SK-N-SH (cell line): Measurements from ENCODE around the gene KDM4C.

Source experiments
- EP300 ChIP-seq, 2 experiments: IDR thresholded peaks; 2 replicates each; pipeline versions ENCODE4 v1.4.0 to v1.6.1; 2012; ENCODE audit warnings: borderline replicate concordance in 1 of 2, low read depth in 1 of 2, low read length in 1 of 2
- EZH2phosphoT487 ChIP-seq: fragments of 200-600 bp; sonication (generic); IDR thresholded peaks from 2 replicates; pipeline ENCODE4 v1.6.1; 2017; ENCODE audit warnings: low read depth, mixed run types, mild to moderate bottlenecking, antibody characterized with exemption, moderate library complexity, borderline replicate concordance
- GABPA ChIP-seq: IDR thresholded peaks from 2 replicates; pipeline ENCODE4 v1.4.0; 2012; ENCODE audit warnings: low read depth, mild to moderate bottlenecking
- POLR2AphosphoS5 ChIP-seq: IDR thresholded peaks from 2 replicates; pipeline ENCODE4 v1.6.1; 2012; ENCODE audit warnings: low read depth, low read length
- RFX5 ChIP-seq: IDR thresholded peaks from 2 replicates; pipeline ENCODE4 v1.6.1; 2012; ENCODE audit warnings: mild to moderate bottlenecking, improper control_type of control experiment, low read length
- TEAD4 ChIP-seq: IDR thresholded peaks from 2 replicates; pipeline ENCODE4 v1.4.0; 2012; ENCODE audit warnings: mild to moderate bottlenecking, borderline replicate concordance; ENCODE audit not compliant: insufficient read depth
- USF2 ChIP-seq: fragments of 150-350 bp; IDR thresholded peaks from 2 replicates; pipeline ENCODE4 v1.6.1; 2017; ENCODE audit warnings: antibody characterized with exemption, low read length, low read depth, borderline replicate concordance
- TF ChIP-seq, protein P1 (sequence below): fragments of 200-600 bp; sonication (generic); IDR thresholded peaks from 2 replicates; pipeline ENCODE4 v1.6.1; 2017; ENCODE audit warnings: antibody characterized with exemption, mild to moderate bottlenecking, moderate library complexity

DNA sequence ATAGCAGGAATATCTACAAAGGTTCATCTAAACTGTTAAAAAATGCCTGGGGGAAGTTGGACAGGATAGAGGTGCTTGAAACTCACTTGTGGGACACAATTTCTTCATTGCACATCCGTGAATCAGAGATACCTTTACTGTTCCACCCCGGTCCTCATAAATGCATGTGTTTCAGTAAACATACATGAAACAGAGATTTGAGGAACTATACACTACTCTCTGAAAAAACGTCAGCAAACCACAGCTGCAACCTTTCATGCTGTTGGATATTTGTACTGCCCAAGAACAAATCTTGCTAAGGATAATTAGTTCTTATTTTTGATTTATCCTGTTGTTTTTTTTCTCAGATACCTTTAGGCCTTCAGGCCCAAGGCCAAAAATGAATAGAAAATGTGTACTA, 337.3 kb downstream of the KDM4C start:
- TF ChIP-seq GABPA, result no peak
- no peak for TF ChIP-seq EZH2phosphoT487
- TF ChIP-seq TEAD4, result no peak
- no peak for TF ChIP-seq USF2
- TF ChIP-seq POLR2AphosphoS5, result no peak
- TF ChIP-seq, protein P1, sequence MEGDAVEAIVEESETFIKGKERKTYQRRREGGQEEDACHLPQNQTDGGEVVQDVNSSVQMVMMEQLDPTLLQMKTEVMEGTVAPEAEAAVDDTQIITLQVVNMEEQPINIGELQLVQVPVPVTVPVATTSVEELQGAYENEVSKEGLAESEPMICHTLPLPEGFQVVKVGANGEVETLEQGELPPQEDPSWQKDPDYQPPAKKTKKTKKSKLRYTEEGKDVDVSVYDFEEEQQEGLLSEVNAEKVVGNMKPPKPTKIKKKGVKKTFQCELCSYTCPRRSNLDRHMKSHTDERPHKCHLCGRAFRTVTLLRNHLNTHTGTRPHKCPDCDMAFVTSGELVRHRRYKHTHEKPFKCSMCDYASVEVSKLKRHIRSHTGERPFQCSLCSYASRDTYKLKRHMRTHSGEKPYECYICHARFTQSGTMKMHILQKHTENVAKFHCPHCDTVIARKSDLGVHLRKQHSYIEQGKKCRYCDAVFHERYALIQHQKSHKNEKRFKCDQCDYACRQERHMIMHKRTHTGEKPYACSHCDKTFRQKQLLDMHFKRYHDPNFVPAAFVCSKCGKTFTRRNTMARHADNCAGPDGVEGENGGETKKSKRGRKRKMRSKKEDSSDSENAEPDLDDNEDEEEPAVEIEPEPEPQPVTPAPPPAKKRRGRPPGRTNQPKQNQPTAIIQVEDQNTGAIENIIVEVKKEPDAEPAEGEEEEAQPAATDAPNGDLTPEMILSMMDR, result no peak
- no peak for TF ChIP-seq EP300 (IDR thresholded peaks at IDR 0.05; ENCODE audit: borderline replicate concordance in 1 of 2, low read depth in 1 of 2, low read length in 1 of 2)
- no peak for TF ChIP-seq RFX5
